NOMO-1 treated with DMSO at 0.1 percent for 48 hours (cell line): ENCODE measurements around the gene TRAPPC14.
"Not testable (repeated sequence)": the region's sequence is repeated elsewhere in the genome, so short reads cannot be mapped to it uniquely, and the experiment has no call there.

Source experiments
- DNase-seq: peaks from one replicate; lab custom pipeline; 2025; ENCODE audit not compliant: unreplicated experiment; lab: John Stamatoyannopoulos, UW

TRAPPC14 gene

GRCh38 chr7:100158229-100159098 lies at the start of gene TRAPPC14:
TRAPPC14 (minus strand) TSS chr7:100158723; CDS start chr7:100158499, 224 bp downstream.
- peak; percentile 86 for DNase-seq

- DNase-seq = no peak
Observed at GRCh38 chr7:100204454-100204853, 45.9 kb upstream of the TRAPPC14 start.

GRCh38 chr7:100200693-100201092 lies 42.2 kb upstream of the TRAPPC14 start:
- DNase-seq = no peak

GRCh38 chr7:100198266-100198665 lies 39.7 kb upstream of the TRAPPC14 start:
- DNase-seq = no peak

- peak; percentile 74 for DNase-seq
Observed at GRCh38 chr7:100195901-100196322, 37.4 kb upstream of the TRAPPC14 start.

- DNase-seq = no peak
Observed at GRCh38 chr7:100195222-100195621, 36.7 kb upstream of the TRAPPC14 start.

GRCh38 chr7:100192969-100193368 lies 34.4 kb upstream of the TRAPPC14 start:
- no peak for DNase-seq

- DNase-seq = not testable (repeated sequence)
Observed at GRCh38 chr7:100192281-100192862, 33.8 kb upstream of the TRAPPC14 start.

GRCh38 chr7:100191775-100192174 lies 33.3 kb upstream of the TRAPPC14 start:
- peak; percentile 77 for DNase-seq

GRCh38 chr7:100190048-100190711 lies 31.7 kb upstream of the TRAPPC14 start:
- DNase-seq = peak; percentile 63

- DNase-seq = no peak
Observed at GRCh38 chr7:100189061-100189460, 30.5 kb upstream of the TRAPPC14 start.

GRCh38 chr7:100185726-100186125 lies 27.2 kb upstream of the TRAPPC14 start:
- DNase-seq = no peak

- not testable (repeated sequence) for DNase-seq
Observed at GRCh38 chr7:100183090-100183489, 24.6 kb upstream of the TRAPPC14 start.

GRCh38 chr7:100182616-100183015 lies 24.1 kb upstream of the TRAPPC14 start:
- DNase-seq = not testable (repeated sequence)

- not testable (repeated sequence) for DNase-seq
Observed at GRCh38 chr7:100180084-100180483, 21.6 kb upstream of the TRAPPC14 start.

GRCh38 chr7:100177045-100178001 lies 18.8 kb upstream of the TRAPPC14 start, which contains the start of the genes GPC2 and STAG3:
GPC2 (minus strand) TSS chr7:100177381; CDS start chr7:100177199, 182 bp downstream.
STAG3 (plus strand) TSS chr7:100177918; CDS start chr7:100180557, 2,639 bp downstream.
- DNase-seq = peak; percentile 97

- DNase-seq = no peak
Observed at GRCh38 chr7:100176096-100177044, 17.8 kb upstream of the TRAPPC14 start.

- no peak for DNase-seq
Observed at GRCh38 chr7:100175296-100175935, 16.9 kb upstream of the TRAPPC14 start.

- no peak for DNase-seq
Observed at GRCh38 chr7:100174582-100174981, 16.1 kb upstream of the TRAPPC14 start.
